AG09309 (cell line): ENCODE data around the gene PDK4.

Source experiments
- DNase-seq: peaks from one replicate; pipeline ENCODE4 v3.0.0-alpha.2; 2010; ENCODE audit warnings: low read depth
- H3K4me3 ChIP-seq: 2 replicates; pipeline ENCODE4 v1.5.1; 2011; ENCODE audit warnings: mild to moderate bottlenecking, low read depth, low read length, moderate library complexity; ENCODE audit not compliant: control insufficient read depth
- TF ChIP-seq, protein P1 (sequence below): IDR thresholded peaks from 2 replicates; pipeline ENCODE4 v1.5.1; 2011; ENCODE audit warnings: mild to moderate bottlenecking, low read depth, low read length, inconsistent platforms; ENCODE audit not compliant: insufficient read depth, control insufficient read depth; ENCODE audit errors: missing control alignments

Gene PDK4

DNA sequence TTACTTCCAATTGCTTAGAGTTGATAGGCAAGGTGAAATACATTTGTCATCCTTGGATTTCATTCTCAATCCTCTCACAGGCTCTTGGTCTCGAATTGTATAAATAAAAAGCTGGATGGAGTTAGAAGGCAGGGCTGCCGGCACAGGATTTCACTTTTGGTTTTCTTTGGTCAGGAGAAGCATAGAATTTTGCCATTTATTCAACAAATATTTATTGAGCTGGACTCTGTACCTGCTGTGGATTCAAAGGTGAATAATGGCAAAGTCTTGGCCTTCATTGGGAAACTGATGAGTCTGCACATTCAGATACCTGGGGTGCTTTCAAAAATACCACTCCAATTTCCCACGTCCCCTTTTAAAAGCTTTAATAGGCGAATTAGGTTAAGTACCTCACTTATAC lies 49.7 kb downstream of the PDK4 start:
- TF ChIP-seq, protein P1, sequence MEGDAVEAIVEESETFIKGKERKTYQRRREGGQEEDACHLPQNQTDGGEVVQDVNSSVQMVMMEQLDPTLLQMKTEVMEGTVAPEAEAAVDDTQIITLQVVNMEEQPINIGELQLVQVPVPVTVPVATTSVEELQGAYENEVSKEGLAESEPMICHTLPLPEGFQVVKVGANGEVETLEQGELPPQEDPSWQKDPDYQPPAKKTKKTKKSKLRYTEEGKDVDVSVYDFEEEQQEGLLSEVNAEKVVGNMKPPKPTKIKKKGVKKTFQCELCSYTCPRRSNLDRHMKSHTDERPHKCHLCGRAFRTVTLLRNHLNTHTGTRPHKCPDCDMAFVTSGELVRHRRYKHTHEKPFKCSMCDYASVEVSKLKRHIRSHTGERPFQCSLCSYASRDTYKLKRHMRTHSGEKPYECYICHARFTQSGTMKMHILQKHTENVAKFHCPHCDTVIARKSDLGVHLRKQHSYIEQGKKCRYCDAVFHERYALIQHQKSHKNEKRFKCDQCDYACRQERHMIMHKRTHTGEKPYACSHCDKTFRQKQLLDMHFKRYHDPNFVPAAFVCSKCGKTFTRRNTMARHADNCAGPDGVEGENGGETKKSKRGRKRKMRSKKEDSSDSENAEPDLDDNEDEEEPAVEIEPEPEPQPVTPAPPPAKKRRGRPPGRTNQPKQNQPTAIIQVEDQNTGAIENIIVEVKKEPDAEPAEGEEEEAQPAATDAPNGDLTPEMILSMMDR, result no peak
- DNase-seq, result no peak
- no peak overlapping the region for H3K4me3 ChIP-seq

DNA sequence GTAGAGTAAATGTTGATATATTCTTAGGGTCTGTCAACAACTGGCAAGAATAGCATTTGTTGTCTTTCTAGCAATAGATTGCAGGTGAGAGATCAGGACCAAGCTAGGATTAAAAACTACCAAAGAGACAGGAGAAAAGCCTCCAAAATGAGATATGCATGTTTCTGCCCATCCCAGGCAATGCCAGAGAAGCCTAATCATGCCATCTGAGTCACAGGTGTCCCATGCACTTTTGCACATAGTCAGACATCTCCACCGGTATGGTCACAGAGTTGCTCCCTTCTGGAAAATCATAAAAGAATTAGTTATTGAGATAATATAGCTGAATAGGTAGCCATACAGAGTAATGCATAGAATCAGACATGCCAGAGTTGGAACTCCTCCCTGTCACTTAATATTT lies 50.6 kb downstream of the PDK4 start:
- no peak overlapping the region for H3K4me3 ChIP-seq
- TF ChIP-seq, protein P1, result no peak
- no peak for DNase-seq

DNA sequence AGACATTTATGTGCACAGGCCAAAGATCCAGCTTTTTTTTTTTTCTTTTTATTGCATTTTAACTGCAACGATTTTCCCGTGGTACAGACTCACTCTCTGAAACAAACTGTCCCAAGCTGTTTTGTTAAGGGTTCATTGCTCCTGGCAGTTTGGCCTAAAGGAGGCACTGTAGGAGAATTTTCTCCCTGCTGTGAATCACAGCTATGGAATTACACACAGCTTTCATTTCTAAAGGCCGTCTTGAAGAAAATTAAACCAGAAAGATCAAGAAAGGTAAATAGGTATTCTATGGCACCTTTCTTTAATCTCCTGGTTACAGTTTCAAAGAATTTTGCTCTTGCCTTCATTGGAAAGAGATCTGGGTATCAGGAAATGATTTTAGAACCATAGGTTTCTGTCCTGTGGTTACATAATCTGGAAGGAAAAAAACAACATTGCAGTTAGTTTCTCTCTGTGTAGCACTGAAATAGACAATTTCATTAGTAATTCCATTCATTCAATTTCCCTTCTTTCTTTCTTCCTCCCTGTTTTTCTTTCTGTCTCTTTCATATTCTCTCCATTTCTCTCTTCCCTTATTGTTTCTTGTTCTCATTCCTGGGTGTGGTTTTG lies 51.2 kb downstream of the PDK4 start:
- TF ChIP-seq, protein P1, result peak; percentile 86
- DNase-seq, result peak; percentile 27
- H3K4me3 ChIP-seq, result no peak overlapping the region

DNA sequence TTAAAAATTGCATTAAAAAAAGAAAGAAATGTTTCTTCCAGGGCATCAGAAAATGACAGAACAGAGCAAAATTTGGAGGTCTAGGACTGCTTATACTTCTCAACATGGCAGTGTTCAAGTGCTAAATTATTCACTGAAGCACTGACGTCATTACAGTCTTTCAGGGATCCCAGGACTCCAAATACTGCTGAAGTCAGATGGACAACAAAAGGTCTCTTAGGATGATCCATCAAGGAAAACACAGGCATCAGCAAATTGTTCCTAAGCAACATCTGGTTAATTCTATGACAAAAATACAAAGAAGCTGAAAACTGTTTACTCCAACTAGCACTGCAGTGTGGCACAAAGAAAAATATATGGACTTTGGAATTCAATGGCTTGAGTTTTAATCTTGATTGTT lies 52.1 kb downstream of the PDK4 start:
- TF ChIP-seq, protein P1, result no peak
- DNase-seq, result no peak
- no peak overlapping the region for H3K4me3 ChIP-seq

DNA sequence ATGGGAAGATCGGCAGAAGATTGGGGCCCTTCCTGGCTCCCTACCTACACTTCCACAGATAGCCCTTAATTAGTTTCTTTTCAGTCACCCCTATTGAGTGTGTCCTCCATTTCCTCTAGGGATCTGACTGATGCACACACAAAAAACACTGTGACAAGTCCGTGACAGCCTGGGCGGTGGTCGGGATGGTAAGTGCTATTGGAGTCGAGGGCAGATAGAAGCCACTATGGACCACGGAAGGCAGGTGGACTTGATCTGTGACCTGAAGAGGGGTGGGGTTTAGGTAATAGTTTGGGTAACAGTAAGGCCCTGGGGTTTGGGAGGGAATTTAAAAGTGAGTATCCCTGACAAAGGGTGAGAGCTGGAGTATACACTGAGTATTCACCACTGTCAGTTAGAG lies 53.0 kb downstream of the PDK4 start:
- no peak for DNase-seq

DNA sequence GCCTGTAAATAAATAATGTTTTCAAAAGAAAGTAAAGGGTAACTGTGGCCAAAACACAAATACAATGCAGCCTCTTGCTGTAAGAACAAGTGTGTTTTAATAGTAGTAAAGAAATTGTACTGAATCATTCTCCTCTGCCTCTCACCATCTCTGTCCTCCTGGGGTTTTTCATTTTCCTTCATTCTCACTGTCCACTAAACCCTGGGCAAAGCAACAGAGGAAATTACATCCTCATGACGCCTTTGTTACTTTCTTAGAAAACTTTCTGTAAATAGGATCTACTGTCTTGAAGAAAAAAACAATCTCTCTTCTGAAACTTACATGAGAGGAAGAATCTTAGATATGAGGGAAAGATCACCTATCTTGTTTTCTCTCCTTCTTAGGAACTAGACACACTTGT lies 56.0 kb downstream of the PDK4 start:
- H3K4me3 ChIP-seq, result no peak overlapping the region
- no peak for DNase-seq
- TF ChIP-seq, protein P1, result no peak

More for the DNA sequence above, 53.0 kb downstream of the PDK4 start:
- TF ChIP-seq, protein P1, result no peak
- no peak overlapping the region for H3K4me3 ChIP-seq
